Body of pancreas (tissue), 4 donors: ENCODE data around the gene SLA2.

ENCODE experiments used
- POLR2A ChIP-seq, 3 donors: fragments of 450-650 bp; IDR thresholded peaks; one replicate each; pipeline ENCODE4 v1.6.1; 2016; ENCODE audit warnings: antibody characterized with exemption in 3 of 3, mild to moderate bottlenecking in 2 of 3
- TF ChIP-seq, protein P1 (sequence below), 7 experiments: fragments of 450-650 bp in 4 of 7; fragments of 200-600 bp in 3 of 7; sonication (generic) in 3 of 7; IDR thresholded peaks; one replicate each; pipeline ENCODE4 v1.5.1; 2016 to 2019; ENCODE audit warnings: antibody characterized with exemption in 7 of 7

DNA sequence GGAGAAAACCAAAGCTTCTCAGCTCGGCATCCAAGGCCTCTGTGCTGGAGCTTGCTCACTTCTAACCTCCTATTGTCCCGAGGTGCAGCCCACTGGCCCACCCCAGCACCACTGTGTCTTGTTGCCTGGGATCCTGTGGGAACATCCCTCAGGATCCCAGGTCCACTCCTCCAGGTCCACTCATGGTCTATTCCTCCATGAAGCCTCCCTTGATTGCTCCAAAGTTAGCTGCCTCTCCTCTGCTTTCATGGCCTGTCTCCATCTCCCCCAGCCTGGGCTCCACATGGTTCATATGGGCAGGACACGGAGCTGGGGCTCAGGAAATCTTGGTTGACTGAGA, 13.9 kb downstream of the SLA2 start:
- TF ChIP-seq, protein P1, sequence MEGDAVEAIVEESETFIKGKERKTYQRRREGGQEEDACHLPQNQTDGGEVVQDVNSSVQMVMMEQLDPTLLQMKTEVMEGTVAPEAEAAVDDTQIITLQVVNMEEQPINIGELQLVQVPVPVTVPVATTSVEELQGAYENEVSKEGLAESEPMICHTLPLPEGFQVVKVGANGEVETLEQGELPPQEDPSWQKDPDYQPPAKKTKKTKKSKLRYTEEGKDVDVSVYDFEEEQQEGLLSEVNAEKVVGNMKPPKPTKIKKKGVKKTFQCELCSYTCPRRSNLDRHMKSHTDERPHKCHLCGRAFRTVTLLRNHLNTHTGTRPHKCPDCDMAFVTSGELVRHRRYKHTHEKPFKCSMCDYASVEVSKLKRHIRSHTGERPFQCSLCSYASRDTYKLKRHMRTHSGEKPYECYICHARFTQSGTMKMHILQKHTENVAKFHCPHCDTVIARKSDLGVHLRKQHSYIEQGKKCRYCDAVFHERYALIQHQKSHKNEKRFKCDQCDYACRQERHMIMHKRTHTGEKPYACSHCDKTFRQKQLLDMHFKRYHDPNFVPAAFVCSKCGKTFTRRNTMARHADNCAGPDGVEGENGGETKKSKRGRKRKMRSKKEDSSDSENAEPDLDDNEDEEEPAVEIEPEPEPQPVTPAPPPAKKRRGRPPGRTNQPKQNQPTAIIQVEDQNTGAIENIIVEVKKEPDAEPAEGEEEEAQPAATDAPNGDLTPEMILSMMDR (IDR thresholded peaks at IDR 0.05): no peak
- TF ChIP-seq POLR2A (IDR thresholded peaks at IDR 0.05): no peak
